Stimulated activated CD4-positive, alpha-beta T cell treated with anti-CD3 and anti-CD28 coated beads, Interleukin-1b, Interleukin-23, amount 100 ng/mL, for 4 hours (primary cell): ENCODE measurements around the gene BCL11A.

Experiments
- DNase-seq, 2 donors: peaks; one replicate each; pipeline ENCODE4 v3.0.0-alpha.2; 2020; ENCODE audit warnings: low read depth in 2 of 2

Gene BCL11A

GRCh38 chr2:60408207-60408606, 145.2 kb downstream of the BCL11A start:
- no peak for DNase-seq

- no peak for DNase-seq
Measured at GRCh38 chr2:60407398-60407797, 146.1 kb downstream of the BCL11A start.

DNA sequence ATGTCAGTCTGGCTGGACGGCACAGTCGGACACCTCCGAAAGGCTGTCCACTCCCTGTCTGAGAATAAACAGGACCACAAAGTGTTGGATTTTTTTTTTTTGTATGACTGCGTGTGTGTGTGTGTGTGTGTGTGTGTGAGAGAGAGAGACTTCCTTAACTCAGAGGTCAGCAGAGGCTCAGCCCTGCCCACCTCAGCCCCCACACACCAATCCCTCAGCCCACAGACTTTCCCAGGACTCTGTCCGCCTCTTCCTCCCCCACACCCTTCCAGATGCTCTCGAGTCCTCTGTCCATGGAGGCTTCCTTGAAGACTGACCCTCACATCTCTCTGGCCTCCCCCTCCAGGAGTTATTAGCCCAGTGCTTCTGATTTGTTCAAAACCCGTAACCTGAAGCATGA, 147.3 kb downstream of the BCL11A start:
- no peak for DNase-seq

DNA sequence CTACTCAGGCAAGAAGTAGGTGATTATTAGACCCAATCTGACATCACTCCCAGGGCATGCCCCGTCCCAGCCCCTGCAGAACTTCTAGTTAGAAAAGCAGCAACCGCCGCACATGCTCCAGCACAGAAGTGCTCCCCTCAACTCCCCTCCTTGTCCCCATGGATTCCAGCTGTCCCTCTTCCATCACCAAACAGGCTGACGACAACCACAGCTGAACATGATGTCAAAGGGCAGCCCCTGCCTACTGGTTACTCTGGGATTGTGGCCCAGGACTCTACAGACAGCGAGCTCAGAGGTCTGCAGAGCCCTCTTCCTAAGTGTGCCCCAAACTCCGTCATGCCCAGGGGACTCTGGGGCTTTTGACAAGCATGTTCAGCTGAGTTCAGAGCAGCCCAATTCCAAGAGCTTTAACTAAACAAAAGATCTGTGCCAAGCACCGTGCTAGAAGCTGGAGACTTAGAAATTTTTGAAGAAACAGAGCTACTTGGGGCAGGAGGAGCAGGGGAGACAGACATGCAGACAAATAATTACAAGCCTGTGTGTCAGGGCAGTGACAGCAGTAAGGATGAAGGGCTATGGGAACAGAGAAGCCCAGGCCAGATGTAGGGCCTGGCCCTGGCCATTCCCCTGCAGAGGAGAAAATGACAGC, 148.1 kb downstream of the BCL11A start:
- DNase-seq, result no peak
